ENCODE results near the gene NDOR1. TPM values are rescaled to one million over a fixed set of nuclear protein-coding genes. Genes with fewer than 3 reads are reported as not detected.
"Not testable (repeated sequence)": the region's sequence is repeated elsewhere in the genome, so short reads cannot be mapped to it uniquely, and the experiment has no call there.

The NDOR1 gene
- total RNA-seq, 4 donors from 2014 or later, result 4.5 to 14.9 TPM; not detected in 2

DNA sequence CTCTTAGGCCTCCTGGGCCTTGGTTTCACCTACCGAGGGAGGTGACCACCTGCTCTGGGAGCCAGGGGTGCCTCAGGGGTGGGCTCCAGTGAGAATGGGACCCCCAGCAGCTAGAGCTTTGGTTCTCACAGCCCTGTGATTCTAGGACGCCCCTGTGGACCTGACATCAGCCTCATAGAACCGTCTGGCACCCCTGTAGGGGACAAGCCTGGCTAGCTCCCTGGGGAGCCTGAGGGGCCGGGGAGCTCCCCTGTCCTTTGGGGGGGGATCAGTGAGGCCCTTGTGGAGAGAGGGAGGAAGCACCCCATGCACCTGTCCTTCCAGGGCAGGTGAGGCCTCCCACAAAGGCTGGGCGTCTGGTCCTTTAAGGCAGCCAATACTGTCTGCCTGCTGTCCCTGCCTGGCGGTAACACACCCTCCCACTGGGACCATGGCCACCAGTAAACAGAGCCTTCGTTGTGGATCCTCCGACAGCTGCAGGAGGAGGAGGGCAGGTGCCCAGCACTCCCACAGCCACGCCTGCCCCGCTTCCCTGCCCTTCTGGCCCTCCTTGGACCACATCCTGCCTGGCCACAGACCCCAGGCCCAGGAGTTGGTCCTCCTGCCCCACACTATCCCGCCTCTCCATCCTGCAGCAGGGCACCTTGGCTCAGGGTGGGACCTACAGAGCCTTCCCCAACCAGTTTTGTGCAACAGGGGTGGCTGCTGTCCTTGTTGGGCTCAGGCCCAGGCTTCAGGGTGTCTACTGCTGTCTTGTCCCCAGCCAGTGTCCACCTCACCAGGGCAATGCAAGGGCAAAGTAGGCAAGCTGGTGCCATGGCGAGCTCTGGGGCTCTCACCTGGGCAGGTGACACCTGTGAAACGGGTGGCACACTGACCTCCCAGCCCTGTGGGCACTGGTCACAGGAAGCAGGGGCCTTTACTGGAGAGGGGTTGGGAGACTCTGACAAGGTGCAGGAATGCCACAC is 32.5 kb downstream of the NDOR1 start:
- Histone ChIP-seq H3K36me3 (no peaks in the 10 kb centered on the region), H3K27me3 (peaks cover 0 to under 1% of the 10 kb centered on the region in 2 donors), H3K9me3 (no peaks in the 10 kb centered on the region), H3K4me1 (peaks cover 5 to 9% of the 10 kb centered on the region in 2 donors), H3K27ac (no peak overlapping the region), H3K4me3 (no peak overlapping the region)
- intact Hi-C loops (cut with DNase I; ENCODE audit: low total_unique reads), result no loop called here
- TF ChIP-seq POLR2A (IDR thresholded peaks at IDR 0.05), result no peak
- TF ChIP-seq, protein P1, sequence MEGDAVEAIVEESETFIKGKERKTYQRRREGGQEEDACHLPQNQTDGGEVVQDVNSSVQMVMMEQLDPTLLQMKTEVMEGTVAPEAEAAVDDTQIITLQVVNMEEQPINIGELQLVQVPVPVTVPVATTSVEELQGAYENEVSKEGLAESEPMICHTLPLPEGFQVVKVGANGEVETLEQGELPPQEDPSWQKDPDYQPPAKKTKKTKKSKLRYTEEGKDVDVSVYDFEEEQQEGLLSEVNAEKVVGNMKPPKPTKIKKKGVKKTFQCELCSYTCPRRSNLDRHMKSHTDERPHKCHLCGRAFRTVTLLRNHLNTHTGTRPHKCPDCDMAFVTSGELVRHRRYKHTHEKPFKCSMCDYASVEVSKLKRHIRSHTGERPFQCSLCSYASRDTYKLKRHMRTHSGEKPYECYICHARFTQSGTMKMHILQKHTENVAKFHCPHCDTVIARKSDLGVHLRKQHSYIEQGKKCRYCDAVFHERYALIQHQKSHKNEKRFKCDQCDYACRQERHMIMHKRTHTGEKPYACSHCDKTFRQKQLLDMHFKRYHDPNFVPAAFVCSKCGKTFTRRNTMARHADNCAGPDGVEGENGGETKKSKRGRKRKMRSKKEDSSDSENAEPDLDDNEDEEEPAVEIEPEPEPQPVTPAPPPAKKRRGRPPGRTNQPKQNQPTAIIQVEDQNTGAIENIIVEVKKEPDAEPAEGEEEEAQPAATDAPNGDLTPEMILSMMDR (IDR thresholded peaks at IDR 0.05), result no peak
- no peak for DNase-seq

- peak overlapping the region; percentile 76 to 93 for H3K27ac ChIP-seq
- H3K4me3 ChIP-seq, result peak overlapping the region; percentile 56 to 70
- H3K9me3 ChIP-seq; DNase-seq; H3K27me3 ChIP-seq; H3K36me3 ChIP-seq; intact Hi-C loops (cut with DNase I; ENCODE audit: low total_unique reads); H3K4me1 ChIP-seq: not testable (repeated sequence)
Measured at GRCh38 chr9:137239541-137240200, 34.2 kb downstream of the NDOR1 start.

- intact Hi-C loops (cut with DNase I; ENCODE audit: low total_unique reads), result no loop called here
Measured at GRCh38 chr9:137240318-137240840, 34.9 kb downstream of the NDOR1 start.

GRCh38 chr9:137240841-137241489 is 35.5 kb downstream of the NDOR1 start, which contains the start of gene TUBB4B:
TSS of gene TUBB4B (plus strand) at chr9:137241287. CDS start at chr9:137241361, 74 bp downstream.
- Histone ChIP-seq H3K4me3 (peak within 1 kb of the TSS; percentile 76 to 88), H3K36me3 (no peaks in the 10 kb centered on the region), H3K27me3 (no peaks in the 10 kb centered on the region), H3K27ac (peak within 1 kb of the TSS; percentile 93 to 97), H3K4me1 (peaks cover 6 to 8% of the 10 kb centered on the region in 2 donors), H3K9me3 (no peaks in the 10 kb centered on the region)
- peak; percentile 99 to 100 for DNase-seq
- TF ChIP-seq, protein P1 (IDR thresholded peaks at IDR 0.05), result peak in 2 of 4 experiments; percentile 2 to 50
- peak; percentile 93 to 100 for TF ChIP-seq POLR2A (IDR thresholded peaks at IDR 0.05)
- intact Hi-C loops (cut with DNase I; ENCODE audit: low total_unique reads), result no loop called here

More at GRCh38 chr9:137240318-137240840, 34.9 kb downstream of the NDOR1 start:
- H3K27ac ChIP-seq, result peak overlapping the region; percentile 76 to 93
- H3K36me3 ChIP-seq, result no peaks in the 10 kb centered on the region
- no peaks in the 10 kb centered on the region for H3K27me3 ChIP-seq
- no peaks in the 10 kb centered on the region for H3K9me3 ChIP-seq
- peaks cover 6 to 9% of the 10 kb centered on the region in 2 donors for H3K4me1 ChIP-seq
- DNase-seq, result peak; percentile 75 to 83
- peak overlapping the region; percentile 56 to 70 for H3K4me3 ChIP-seq
- TF ChIP-seq POLR2A (IDR thresholded peaks at IDR 0.05), result peak in 1 of 2 donors; percentile 30
- TF ChIP-seq, protein P1 (IDR thresholded peaks at IDR 0.05), result peak in 1 of 4 experiments; percentile 1
